HG03103 (cell line): ENCODE measurements around the gene MC1R.
"Not testable (repeated sequence)": the region's sequence is repeated elsewhere in the genome, so short reads cannot be mapped to it uniquely, and the experiment has no call there.

Experiments used
- ATAC-seq: cut with Tn5 transposase; IDR thresholded peaks from one replicate; pipeline ENCODE4 v1.9.1; 2021; ENCODE audit warnings: low read depth; ENCODE audit not compliant: unreplicated experiment

MC1R gene

DNA sequence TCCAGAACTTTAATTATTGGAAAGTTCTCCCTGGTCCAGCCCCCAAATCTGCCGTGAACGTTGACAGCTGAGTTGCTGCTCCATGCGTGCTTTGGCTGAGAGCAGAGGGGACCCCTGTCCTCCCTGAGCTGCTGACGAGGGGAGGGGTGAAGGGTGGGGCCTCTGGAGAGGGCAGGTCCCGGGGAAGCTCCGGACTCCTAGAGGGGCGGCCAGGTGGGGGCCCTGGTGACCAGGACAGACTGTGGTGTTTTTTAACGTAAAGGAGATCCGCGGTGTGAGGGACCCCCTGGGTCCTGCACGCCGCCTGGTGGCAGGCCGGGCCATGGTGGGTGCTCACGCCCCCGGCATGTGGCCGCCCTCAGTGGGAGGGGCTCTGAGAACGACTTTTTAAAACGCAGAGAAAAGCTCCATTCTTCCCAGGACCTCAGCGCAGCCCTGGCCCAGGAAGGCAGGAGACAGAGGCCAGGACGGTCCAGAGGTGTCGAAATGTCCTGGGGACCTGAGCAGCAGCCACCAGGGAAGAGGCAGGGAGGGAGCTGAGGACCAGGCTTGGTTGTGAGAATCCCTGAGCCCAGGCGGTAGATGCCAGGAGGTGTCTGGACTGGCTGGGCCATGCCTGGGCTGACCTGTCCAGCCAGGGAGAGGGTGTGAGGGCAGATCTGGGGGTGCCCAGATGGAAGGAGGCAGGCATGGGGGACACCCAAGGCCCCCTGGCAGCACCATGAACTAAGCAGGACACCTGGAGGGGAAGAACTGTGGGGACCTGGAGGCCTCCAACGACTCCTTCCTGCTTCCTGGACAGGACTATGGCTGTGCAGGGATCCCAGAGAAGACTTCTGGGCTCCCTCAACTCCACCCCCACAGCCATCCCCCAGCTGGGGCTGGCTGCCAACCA, at the start of gene MC1R:
Gene MC1R, plus strand, starts transcription at position 410 of the 895 bp plus-strand sequence. Its CDS starts 397 bp downstream, at position 807.
- ATAC-seq: no peak

GRCh38 chr16:89869911-89870310, 48.8 kb upstream of the MC1R start:
- no peak for ATAC-seq

DNA sequence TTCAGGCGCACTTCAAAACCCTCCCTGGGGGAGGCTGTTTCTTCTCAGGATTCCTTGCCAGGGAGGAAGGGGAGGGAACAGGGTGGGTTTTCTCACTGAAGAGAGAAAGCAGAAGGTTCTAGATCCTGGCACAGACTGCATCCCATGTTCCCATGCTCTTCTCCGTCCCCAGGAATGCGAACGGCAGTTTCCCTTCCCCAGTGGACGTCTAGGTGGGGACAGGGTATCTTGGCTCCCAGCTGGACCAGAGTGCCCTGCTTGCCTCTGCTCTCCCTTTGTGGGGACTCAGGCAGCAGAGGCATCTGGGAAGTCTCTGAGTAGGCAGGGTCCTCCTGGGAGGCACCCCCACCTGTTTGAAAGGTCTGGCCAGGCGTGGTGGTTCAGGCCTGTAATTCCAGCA, 48.2 kb upstream of the MC1R start:
- no peak for ATAC-seq

- no peak for ATAC-seq
Observed at GRCh38 chr16:89871895-89872294, 46.8 kb upstream of the MC1R start.

- ATAC-seq: peak; percentile 32
Observed at GRCh38 chr16:89873109-89873971, 45.3 kb upstream of the MC1R start, which contains the start of gene TCF25. TSS of gene TCF25 (plus strand) at chr16:89873592. CDS start at chr16:89873668, 76 bp downstream.

DNA sequence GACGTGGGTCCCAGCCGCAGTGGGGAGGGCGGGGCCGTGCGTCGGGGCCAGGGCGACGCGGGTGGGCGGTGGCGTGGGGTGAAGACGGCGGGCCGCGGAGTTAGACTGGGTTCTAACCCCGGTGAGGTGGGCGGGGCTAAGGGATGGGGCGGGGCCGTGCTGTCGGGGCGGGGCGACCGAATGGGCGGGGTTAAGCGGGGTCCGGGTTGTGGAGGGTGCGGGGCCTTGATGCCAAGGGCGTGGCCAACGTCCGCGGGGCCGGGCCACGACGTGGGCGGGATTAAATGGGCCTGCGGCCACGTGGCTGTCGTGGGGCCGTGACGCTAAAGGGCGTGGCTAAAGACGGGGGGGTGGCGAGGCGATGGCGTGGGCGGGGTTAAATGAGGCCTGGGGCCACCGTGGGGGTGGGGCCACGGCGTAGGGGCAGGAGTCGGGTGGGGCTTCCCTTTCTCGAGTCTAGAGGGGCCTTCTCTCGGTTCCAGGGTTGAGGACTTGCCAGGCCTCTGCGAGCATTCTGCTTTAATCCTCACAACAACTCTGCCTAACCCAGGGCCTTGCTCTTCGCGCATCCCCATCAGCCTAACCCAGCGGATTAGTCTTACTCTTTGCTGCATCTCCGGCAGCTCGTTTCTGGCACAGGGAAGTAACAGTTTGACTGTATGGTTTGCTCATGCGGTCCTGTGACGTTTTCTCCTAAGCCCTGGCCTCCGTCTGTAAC, 44.5 kb upstream of the MC1R start:
- peak; percentile 55 for ATAC-seq

GRCh38 chr16:89879123-89879522, 39.5 kb upstream of the MC1R start:
- not testable (repeated sequence) for ATAC-seq

GRCh38 chr16:89880477-89881367, 37.9 kb upstream of the MC1R start:
- no peak for ATAC-seq

- no peak for ATAC-seq
Observed at GRCh38 chr16:89881368-89881730, 37.3 kb upstream of the MC1R start.

- no peak for ATAC-seq
Observed at GRCh38 chr16:89883346-89884040, 35.2 kb upstream of the MC1R start.

- no peak for ATAC-seq
Observed at GRCh38 chr16:89884041-89884421, 34.6 kb upstream of the MC1R start.

DNA sequence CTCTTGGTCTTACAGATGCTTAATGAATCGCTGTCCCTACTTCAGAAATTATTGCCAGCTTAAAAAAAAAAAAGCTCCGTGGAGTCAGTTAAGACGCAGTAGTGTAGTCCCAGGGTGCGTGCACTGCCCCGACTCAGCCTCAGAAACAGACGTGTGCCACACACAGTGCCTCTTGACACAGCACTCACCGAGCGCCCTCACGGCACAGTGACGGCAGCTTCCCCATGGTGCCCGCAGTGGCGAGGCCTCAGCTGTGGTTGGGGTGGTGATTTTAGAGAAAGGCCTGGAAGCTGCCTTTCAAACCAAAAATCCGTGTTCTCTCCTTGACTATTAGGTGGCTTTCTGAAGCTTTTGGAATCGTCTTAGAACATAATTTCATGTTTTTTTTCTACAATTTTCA, 31.4 kb upstream of the MC1R start:
- no peak for ATAC-seq

DNA sequence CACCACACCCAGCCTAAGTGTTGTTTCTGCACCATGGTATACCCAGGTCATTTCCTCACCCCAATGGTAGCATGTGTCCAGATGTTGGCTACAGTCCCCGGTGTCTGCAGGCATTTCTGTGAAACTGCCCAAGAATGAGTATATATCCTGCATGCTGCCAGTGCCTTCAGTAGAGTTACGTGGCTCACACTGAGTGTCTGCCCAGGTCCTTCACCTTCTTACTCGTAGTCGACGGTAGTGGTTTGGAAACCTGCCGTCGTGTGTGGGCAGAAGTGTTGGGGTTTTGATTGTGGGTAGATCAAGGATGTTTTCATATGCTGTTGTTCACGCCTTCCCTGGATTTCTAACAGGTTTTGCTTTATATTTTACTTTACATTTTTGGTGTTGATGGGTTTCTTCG, 28.5 kb upstream of the MC1R start:
- ATAC-seq: no peak

DNA sequence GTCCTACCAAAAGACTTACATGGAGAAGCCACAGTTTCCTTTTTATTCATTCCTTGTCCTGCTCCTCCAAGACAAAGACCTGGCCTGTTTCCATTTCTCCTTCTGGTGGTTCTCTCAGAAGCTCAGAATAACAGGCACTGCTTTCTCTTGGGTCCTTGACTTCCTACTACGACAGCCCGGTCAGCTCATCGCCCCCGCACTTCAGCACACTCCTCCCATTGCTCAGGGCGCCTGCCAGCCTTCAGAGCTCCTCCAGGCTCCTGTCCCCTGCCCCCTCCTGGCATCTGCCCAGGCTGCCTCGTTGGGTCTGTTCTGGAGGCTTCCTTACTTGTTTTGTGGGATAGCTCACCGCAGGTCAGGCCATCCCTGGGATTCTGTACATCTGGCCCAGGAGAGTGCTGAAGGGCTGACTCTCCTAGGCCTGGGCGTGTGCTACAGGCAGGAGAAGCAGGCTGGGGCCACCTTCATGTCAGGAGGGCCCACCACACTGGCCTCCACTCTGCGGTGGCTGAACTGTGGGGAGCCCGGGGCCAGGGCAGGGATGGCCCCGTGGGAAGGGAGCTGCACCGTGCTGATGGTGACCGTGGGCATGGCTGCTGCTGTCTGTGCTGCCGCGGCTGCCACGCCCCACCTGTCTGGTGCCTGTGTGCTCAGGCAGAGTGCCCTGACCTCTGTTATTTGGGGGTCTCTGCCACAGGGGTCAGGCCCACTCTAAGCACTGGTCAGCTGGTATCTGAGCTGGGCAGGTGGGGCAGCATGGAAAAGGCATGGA, 27.6 kb upstream of the MC1R start:
- no peak for ATAC-seq

- no peak for ATAC-seq
Observed at GRCh38 chr16:89892055-89892630, 26.5 kb upstream of the MC1R start.

- no peak for ATAC-seq
Observed at GRCh38 chr16:89892635-89893034, 26.0 kb upstream of the MC1R start.

DNA sequence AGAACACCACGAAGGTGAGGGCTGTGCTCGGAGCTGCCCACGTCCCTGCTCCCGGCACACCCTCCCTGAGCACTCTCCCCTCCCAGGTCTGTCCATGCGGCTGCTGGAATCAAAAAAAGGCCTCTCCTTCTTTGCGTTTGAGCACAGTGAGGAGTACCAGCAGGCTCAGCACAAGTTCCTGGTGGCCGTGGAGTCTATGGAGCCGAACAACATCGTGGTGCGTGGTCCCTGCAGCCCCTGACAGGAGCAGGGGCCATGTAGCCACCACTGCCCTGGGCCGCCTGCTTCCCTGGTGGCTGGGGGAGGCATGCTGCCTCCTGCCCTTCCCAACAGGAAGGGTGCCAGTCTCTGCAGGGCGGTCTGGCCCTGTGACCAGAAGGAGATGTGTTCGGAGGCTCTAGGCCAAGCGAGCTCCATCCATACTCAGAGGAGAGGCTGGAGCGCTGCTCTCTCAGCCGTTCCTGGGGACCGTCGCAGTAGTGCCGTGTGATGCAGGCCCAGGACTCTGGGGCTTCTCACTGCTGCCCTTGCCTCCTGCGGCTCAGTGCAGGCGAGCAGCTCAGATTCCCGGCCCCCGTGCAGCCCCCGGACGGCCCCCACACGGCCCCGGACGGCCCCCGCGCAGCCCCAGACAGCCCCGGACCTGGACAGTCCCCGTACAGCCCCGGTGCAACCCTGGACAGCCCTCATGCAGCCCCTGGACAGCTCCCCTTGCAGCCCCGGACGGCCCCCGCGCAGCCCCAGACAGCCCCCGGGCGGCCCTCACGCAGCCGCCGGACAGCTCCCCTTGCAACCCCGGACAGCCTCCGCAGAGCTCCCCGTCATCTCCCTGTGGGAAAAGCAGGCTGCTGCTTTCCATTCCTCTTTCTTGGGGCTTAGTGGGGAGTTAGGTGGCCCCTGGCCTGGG, 24.8 kb upstream of the MC1R start:
- ATAC-seq: no peak
